Esophagus (tissue), 2 donors: ENCODE measurements around the gene GDF7. TPM values are rescaled to one million over a fixed set of nuclear protein-coding genes. Genes with fewer than 3 reads are reported as not detected.

ENCODE experiments used
- H3K27ac ChIP-seq, 2 donors: one replicate each; pipeline ENCODE4 v1.5.1; 2013; ENCODE audit warnings: low read depth in 2 of 2, mild to moderate bottlenecking in 2 of 2, inconsistent platforms in 1 of 2, low read length in 1 of 2, moderate library complexity in 1 of 2
- H3K27me3 ChIP-seq, 2 donors: one replicate each; pipeline ENCODE4 v1.6.1; 2013; ENCODE audit warnings: low read length in 2 of 2, control low read depth in 1 of 2, mild to moderate bottlenecking in 1 of 2; ENCODE audit not compliant: insufficient read depth in 2 of 2, control insufficient read depth in 1 of 2
- H3K36me3 ChIP-seq, 2 donors: one replicate each; pipeline ENCODE4 v1.6.1; 2013; ENCODE audit warnings: low read length in 1 of 2; ENCODE audit not compliant: control insufficient read depth in 2 of 2, insufficient read depth in 2 of 2
- H3K4me1 ChIP-seq, 2 donors: one replicate each; pipeline ENCODE4 v1.6.1; 2013; ENCODE audit warnings: low read length in 1 of 2; ENCODE audit not compliant: control insufficient read depth in 2 of 2, insufficient read depth in 2 of 2
- H3K4me3 ChIP-seq, 2 donors: one replicate each; pipeline ENCODE4 v1.5.1; 2013; ENCODE audit warnings: low read length in 2 of 2, mild to moderate bottlenecking in 2 of 2, low read depth in 1 of 2, moderate library complexity in 1 of 2
- H3K9me3 ChIP-seq, 2 donors: one replicate each; pipeline ENCODE4 v1.6.1; 2013; ENCODE audit warnings: mild to moderate bottlenecking in 2 of 2, low read depth in 1 of 2, low read length in 1 of 2, moderate library complexity in 1 of 2; ENCODE audit not compliant: control insufficient read depth in 2 of 2, insufficient read depth in 1 of 2
- WGBS, 2 donors: extraction: QIAGEN DNeasy Blood & Tissue Kit; methylation state at CpG; one replicate each; pipeline ENCODE4 v1.1.7; 2013; 5-methylcytosine and 5-hydroxymethylcytosine counted together
- polyA plus RNA-seq, 2 donors: library from polyadenylated mRNA; stranded (reverse); fragments of 200-250 nt; gene quantifications; one replicate each; pipeline ENCODE4 v1.2.3, GENCODE V29; 2013
- donor health status: healthy with polysubstance abuse.
- donor health status: Bipolar disorder and iron deficiency.

The GDF7 gene
- polyA plus RNA-seq, 2 donors: 0.56 to 0.59 TPM

DNA sequence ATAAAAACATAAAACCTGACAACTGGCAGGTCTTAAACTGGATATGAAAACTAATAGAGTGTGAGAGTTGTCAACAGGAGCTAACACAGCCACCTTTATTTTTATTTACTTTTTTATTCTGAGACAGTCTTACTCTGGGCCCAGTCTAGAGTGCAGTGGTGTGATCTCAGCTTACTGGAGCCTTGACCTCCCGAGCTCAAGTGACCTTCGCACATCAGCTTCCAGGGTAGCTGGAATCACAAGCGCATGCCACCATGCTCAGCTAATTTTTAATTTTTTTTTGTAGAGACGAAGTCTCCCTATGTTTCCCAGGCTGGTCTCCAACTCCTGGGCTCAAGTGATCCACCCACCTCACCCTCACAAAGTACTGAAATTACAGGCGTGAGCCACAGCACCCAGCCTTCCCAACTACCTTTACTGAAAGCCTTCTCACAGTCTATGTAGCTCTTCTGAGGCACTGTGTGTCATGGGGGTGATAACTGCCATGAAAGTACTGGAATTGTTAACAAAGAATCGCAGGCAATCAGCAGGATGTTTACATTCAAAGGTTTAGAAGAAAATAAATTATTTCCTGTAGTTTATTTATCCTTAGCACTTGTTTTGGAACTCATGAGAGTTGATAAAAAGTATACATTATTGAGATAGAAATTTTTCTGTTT lies 24.3 kb downstream of the GDF7 start:
- Histone ChIP-seq H3K4me1 (no peaks in the 10 kb centered on the region), H3K27ac (no peak overlapping the region), H3K36me3 (peaks cover 3 to 10% of the 10 kb centered on the region in 2 donors), H3K9me3 (no peaks in the 10 kb centered on the region), H3K4me3 (no peak overlapping the region), H3K27me3 (no peaks in the 10 kb centered on the region)
- WGBS, 2 donors: 87 to 90% methylated on average over 6 of the region's 6 CpGs

- Histone ChIP-seq H3K27me3 (no peaks in the 10 kb centered on the region), H3K4me3 (no peak overlapping the region), H3K36me3 (peaks cover 0 to 11% of the 10 kb centered on the region in 2 donors), H3K4me1 (no peaks in the 10 kb centered on the region), H3K9me3 (no peaks in the 10 kb centered on the region), H3K27ac (no peak overlapping the region)
- WGBS, 2 donors: 90 to 91% methylated on average over 2 of the region's 2 CpGs
These were observed 25.1 kb downstream of the GDF7 start for GRCh38 chr2:20692081-20692480.

DNA sequence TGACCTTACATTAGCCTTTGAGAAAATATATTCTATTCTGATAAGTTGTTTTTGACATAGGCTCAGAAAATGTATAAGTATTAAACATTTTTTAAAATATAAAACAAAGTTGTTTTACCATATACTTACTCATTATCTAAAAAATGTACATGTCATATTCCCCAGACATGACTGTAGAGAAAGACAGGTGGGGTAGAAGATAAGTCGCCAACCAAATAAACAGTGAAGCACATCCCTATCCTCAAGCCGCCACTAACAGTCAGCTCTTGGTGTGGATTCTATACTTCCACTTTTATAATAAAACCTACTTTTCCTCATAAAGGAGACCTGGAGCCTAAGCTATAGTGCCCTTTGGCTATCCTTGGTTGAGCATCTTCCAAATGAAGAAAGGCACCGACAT lies 26.4 kb downstream of the GDF7 start:
- no peak overlapping the region for H3K4me3 ChIP-seq
- H3K36me3 ChIP-seq: peaks cover 0 to 7% of the 10 kb centered on the region in 2 donors
- no peaks in the 10 kb centered on the region for H3K9me3 ChIP-seq
- no peaks in the 10 kb centered on the region for H3K27me3 ChIP-seq
- no peaks in the 10 kb centered on the region for H3K4me1 ChIP-seq
- 88 to 92% methylated on average over 3 of the region's 3 CpGs for WGBS, 2 donors
- H3K27ac ChIP-seq: no peak overlapping the region

DNA sequence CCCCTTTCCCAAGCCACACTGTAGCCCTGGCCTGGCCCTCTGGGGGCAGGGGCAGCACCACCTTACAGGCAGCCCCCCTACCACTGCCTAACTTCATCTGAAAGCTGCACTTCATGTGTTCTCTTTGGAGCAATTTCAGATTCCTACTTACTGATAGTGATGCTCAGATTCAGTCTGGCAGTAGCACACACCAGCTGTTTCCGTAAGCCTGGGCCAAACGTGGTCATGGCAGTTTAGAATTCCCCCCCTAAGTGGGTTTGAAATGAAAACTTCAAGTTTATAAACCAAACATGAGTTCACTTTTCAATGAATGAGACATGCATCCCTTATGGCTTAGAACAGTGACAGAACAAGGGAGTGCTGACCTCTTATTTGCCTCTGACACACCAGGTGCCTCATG lies 29.4 kb downstream of the GDF7 start:
- Histone ChIP-seq H3K4me1 (no peaks in the 10 kb centered on the region), H3K27me3 (no peaks in the 10 kb centered on the region), H3K4me3 (no peak overlapping the region), H3K9me3 (no peaks in the 10 kb centered on the region), H3K27ac (no peak overlapping the region), H3K36me3 (peaks cover 0 to 5% of the 10 kb centered on the region in 2 donors)
- WGBS, 2 donors: 85 to 93% methylated on average over 2 of the region's 2 CpGs

GRCh38 chr2:20697322-20697934 lies 30.5 kb downstream of the GDF7 start:
- Histone ChIP-seq H3K27me3 (no peaks in the 10 kb centered on the region), H3K9me3 (no peaks in the 10 kb centered on the region), H3K36me3 (peaks cover 0 to 5% of the 10 kb centered on the region in 2 donors), H3K4me3 (no peak overlapping the region), H3K27ac (no peak overlapping the region), H3K4me1 (no peaks in the 10 kb centered on the region)
- WGBS, 2 donors: 94 to 97% methylated on average over 2 of the region's 2 CpGs

DNA sequence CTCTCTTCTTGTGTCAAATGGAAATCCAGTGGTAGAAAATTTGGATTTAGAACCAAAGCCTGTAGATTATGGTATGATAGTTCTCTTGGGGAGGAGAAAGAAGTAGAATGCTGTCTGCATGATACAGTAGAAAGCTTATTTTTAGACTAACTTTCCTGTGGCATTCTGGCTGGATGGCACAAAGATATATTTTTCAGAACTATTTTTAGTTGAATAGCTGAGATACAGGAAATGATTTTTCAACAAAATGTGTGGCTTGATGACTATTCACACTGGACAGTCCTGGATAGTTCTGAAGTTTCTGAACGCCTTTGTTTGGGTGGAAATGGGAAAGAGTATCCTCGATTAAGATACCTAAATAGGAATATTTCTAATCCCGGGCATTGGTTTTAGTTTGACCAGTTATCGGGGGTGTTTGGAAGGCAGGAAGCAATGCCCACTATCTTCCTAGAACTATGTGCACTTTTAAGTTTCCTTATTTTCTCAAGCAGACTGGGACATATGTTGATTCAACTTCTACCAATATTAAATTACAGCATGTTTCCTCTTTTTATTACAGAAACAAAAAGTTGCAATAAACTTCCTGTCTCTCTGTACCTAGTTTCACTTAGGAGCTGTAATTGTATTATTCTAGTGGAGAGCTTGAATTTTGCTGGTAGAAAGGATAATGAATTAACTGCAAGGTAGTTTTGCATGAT lies 32.1 kb downstream of the GDF7 start:
- Histone ChIP-seq H3K4me1 (no peaks in the 10 kb centered on the region), H3K27ac (no peak overlapping the region), H3K9me3 (no peaks in the 10 kb centered on the region), H3K27me3 (no peaks in the 10 kb centered on the region), H3K36me3 (peaks cover 0 to 5% of the 10 kb centered on the region in 2 donors), H3K4me3 (no peak overlapping the region)
- 66 to 74% methylated on average over 4 of the region's 4 CpGs for WGBS, 2 donors

DNA sequence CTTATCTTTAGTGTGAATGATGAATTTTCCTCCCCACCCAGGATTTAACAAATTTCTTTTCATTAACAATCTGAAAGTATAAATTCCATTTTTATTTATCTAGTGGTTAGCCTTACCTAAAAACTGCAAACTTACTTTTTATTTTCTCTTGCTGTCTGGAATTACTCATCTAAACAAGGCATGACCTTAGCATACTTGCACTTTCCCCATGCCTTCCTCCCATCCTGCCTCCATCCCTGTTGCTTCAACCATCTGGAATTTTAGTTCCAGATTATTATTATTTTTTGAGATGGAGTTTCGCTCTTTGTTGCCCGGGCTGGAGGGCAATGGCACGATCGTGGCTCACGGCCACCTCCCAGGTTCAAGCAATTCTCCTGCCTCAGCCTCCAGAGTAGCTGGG lies 35.6 kb downstream of the GDF7 start:
- Histone ChIP-seq H3K27me3 (no peaks in the 10 kb centered on the region), H3K9me3 (no peaks in the 10 kb centered on the region), H3K27ac (no peak overlapping the region), H3K36me3 (no peaks in the 10 kb centered on the region), H3K4me3 (no peak overlapping the region), H3K4me1 (no peaks in the 10 kb centered on the region)
- WGBS, 2 donors: 97 to 99% methylated on average over 5 of the region's 5 CpGs

DNA sequence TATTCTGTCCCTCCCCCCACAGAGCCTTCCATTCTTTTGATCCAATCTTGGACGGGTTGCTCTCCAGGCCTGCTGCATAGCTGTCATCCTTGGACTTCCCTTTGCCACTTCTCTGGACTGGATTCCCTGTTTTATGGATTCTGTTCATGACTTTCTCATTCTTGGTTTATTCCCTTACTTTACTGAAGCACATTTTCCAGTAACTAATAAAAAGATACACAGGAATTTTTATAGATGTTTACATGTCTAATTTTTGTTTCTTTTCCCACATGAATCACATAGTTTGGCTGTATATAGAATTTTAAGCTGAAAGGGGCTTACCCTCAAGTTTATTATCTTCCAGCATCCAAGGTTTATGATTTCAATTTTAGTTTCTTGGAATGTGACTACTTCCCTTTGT lies 37.9 kb downstream of the GDF7 start:
- WGBS, 2 donors: 85 to 89% methylated on average over 1 of the region's 1 CpG

DNA sequence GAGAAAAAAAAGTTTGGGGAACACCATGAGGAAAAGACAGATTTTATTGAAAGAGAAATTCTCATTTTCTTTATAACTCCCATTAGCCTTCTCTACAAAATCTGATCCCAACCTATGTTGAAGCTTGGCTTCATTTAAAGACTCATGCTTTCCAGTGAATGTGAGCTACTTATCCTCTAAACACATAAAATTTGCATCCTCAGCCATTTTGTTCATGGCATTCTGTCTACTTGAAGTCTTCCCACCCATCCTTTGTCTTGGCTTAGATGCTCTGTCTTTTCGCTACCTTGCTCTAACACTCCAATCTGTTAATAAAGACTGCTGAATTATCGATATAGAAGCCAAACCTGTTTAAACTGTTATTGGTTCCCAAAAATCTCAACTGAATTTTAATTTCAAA lies 39.3 kb downstream of the GDF7 start:
- Histone ChIP-seq H3K4me1 (no peaks in the 10 kb centered on the region), H3K27me3 (no peaks in the 10 kb centered on the region), H3K27ac (no peak overlapping the region), H3K36me3 (no peaks in the 10 kb centered on the region), H3K9me3 (no peaks in the 10 kb centered on the region), H3K4me3 (no peak overlapping the region)
- WGBS, 2 donors: 98% methylated on average over 2 of the region's 2 CpGs

More for the DNA sequence above, 37.9 kb downstream of the GDF7 start:
- no peaks in the 10 kb centered on the region for H3K4me1 ChIP-seq
- no peak overlapping the region for H3K27ac ChIP-seq
- H3K4me3 ChIP-seq: no peak overlapping the region
- no peaks in the 10 kb centered on the region for H3K9me3 ChIP-seq
- H3K36me3 ChIP-seq: no peaks in the 10 kb centered on the region
- H3K27me3 ChIP-seq: no peaks in the 10 kb centered on the region
